Measurements from ENCODE around the gene SLC35E2B.
"Not testable (repeated sequence)": the region's sequence is repeated elsewhere in the genome, so short reads cannot be mapped to it uniquely, and the experiment has no call there.

Gene SLC35E2B

DNA sequence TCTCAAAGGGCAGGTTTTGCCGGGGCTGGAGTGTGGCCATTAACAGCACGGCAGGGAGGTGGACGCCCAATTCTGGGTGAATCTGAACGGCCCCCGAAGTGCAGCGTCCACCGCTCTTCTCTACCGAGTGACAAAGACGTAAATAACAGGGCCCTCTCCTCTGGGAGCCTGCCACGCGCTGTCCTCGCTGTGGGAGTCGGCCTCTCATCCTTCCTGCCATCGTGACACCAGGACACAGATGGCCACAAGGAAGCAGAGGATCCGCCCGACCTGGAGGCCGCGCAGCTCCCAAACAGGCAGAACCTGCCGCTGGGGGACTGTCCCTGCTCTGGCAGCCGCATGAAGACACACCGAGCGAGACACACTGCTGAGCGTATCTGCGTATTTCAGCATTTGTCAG is 21.7 kb downstream of the SLC35E2B start:
- Mint-ChIP-seq H3K27ac (no peak overlapping the region), H3K36me3 (peaks cover 81% of the 10 kb centered on the region), H3K4me1 (peaks cover 5% of the 10 kb centered on the region), H3K4me3 (no peak overlapping the region), H3K9me3 (no peaks in the 10 kb centered on the region)
- DNase-seq (ENCODE audit: low spot score in 2 of 2) (no peak), ATAC-seq (no peak)

DNA sequence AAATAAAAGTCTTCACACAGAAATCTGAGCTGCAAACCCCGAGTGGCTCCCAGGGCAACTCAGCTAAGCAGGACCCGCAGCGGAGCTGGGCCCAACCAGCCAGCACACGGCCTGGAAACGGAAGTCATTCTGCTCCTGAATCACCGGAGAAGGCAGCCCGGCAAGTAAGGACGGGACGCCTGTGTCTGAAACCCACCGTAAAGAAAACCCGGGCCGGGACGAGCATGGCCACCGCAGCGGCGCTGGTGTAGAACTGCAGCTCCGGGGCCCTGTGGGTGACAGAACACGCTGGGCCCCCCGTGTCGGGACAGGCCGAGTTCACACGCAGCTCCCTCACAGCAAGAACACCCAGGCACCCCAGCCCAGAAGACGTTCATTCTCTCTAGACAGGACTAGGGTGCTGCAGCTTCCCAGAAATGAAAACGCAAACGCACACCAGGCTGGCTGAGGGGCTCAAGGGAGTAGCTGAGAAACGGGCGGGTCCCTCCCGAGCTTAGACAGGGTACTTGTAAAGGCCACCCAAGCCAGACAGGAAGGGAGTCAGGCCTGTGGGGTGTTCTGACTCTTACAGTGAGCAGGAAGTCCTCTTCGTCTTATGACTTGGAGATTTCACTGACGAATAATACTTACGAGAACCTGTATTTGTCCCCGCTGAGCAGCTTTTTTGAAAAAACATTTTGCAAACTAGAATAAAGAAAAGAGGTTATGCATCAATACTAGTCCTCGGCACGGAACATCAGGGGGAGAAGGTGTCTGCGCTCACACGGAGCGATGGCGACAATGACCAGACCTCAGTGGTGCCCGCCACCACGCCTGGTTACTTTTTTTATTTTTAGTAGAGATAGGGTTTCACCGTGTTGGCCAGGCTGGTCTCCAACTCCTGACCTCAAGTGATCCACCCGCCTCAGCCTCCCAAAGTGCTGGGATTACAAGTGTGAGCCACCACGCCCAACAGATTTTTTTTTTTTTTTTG is 22.8 kb downstream of the SLC35E2B start:
- ATAC-seq (no peak), DNase-seq (ENCODE audit: low spot score in 2 of 2) (no peak)
- peaks cover 3% of the 10 kb centered on the region for H3K4me1 Mint-ChIP-seq
- no peak overlapping the region for H3K27ac Mint-ChIP-seq
- no peaks in the 10 kb centered on the region for H3K9me3 Mint-ChIP-seq
- H3K4me3 Mint-ChIP-seq = no peak overlapping the region
- peaks cover 87% of the 10 kb centered on the region for H3K36me3 Mint-ChIP-seq

DNA sequence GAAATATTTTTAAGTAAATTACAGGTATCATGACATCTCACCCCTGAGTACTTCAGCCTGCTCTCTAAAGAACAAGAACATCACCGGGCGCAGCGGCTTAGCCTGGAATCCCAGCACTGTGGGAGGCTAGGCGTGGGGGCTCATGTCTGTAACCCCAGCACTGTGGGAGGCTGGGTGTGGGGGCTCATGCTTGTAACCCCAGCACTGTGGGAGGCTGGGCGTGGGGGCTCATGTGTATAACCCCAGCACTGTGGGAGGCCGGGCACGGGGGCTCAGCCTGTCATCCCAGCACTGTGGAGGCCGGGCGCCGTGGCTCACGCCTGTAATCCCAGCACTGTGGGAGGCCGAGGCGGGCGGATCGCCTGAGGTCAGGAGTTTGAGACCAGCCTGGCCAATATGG is 26.1 kb downstream of the SLC35E2B start:
- no peaks in the 10 kb centered on the region for H3K9me3 Mint-ChIP-seq
- DNase-seq (ENCODE audit: low spot score in 2 of 2) (no peak), ATAC-seq (no peak)
- no peak overlapping the region for H3K27ac Mint-ChIP-seq
- H3K36me3 Mint-ChIP-seq = peaks cover 63% of the 10 kb centered on the region
- no peak overlapping the region for H3K4me3 Mint-ChIP-seq
- H3K4me1 Mint-ChIP-seq = no peaks in the 10 kb centered on the region

- H3K4me1 Mint-ChIP-seq = no peaks in the 10 kb centered on the region
- no peaks in the 10 kb centered on the region for H3K9me3 Mint-ChIP-seq
- no peak overlapping the region for H3K27ac Mint-ChIP-seq
- peaks cover 56% of the 10 kb centered on the region for H3K36me3 Mint-ChIP-seq
- no peak overlapping the region for H3K4me3 Mint-ChIP-seq
- ATAC-seq (peak; percentile 46), DNase-seq (ENCODE audit: low spot score in 2 of 2) (peak in 1 of 2 donors; percentile 27)
These were observed 26.8 kb downstream of the SLC35E2B start for GRCh38 chr1:1665815-1666251.

- Mint-ChIP-seq H3K9me3 (no peaks in the 10 kb centered on the region), H3K27ac (no peak overlapping the region), H3K4me3 (no peak overlapping the region), H3K36me3 (peaks cover 50% of the 10 kb centered on the region), H3K4me1 (no peaks in the 10 kb centered on the region)
- ATAC-seq = no peak
- no peak for DNase-seq (ENCODE audit: low spot score in 2 of 2)
These were observed 27.4 kb downstream of the SLC35E2B start for GRCh38 chr1:1664941-1665814.

- not testable (repeated sequence) for H3K9me3 Mint-ChIP-seq, ATAC-seq
These were observed 28.3 kb downstream of the SLC35E2B start for GRCh38 chr1:1664318-1664717.

DNA sequence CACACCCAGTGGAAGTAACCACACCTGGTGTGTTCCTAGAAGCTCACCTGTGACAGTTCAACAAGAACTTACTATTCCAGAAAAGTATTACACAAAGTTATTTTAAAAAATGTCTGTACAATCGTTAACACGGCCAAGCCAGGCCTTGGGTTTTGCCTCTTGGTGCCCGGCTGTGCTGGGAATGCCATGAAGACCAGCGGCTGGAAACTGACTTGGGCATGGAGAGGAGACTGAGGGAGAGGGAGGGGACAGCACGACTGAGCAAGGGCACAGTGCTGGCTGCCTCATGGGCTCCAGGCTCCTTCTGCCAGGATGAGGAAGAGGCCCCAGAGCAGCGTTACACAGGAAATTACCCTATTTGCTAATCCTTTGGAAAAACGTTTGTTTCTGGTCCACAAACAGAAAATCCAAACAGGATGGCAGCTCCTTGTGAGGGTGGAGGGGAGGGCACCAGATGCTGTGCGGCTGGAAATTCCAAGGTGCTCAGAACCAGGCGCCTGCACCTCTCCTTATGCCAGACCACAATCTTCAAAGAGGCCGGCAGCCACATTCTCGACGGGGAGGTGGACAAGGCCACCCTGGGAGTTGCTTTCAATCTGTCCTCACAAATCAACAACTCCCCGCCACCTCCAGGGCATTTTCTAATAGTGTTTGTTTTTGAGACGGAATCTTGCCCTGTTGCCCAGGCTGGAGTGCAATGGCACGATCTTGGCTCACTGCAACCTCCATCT is 29.6 kb downstream of the SLC35E2B start:
- not testable (repeated sequence) for H3K27ac Mint-ChIP-seq, H3K4me3 Mint-ChIP-seq

More at GRCh38 chr1:1664318-1664717, 28.3 kb downstream of the SLC35E2B start:
- not testable (repeated sequence) for H3K4me1 Mint-ChIP-seq; H3K4me3 Mint-ChIP-seq; DNase-seq (ENCODE audit: low spot score in 2 of 2); H3K27ac Mint-ChIP-seq
- peaks cover 42% of the 10 kb centered on the region for H3K36me3 Mint-ChIP-seq

GRCh38 chr1:1662392-1662791 is 30.2 kb downstream of the SLC35E2B start:
- not testable (repeated sequence) for H3K9me3 Mint-ChIP-seq; ATAC-seq; DNase-seq (ENCODE audit: low spot score in 2 of 2); H3K27ac Mint-ChIP-seq; H3K4me1 Mint-ChIP-seq; H3K4me3 Mint-ChIP-seq
- H3K36me3 Mint-ChIP-seq = peaks cover 32% of the 10 kb centered on the region

More for the DNA sequence above, 29.6 kb downstream of the SLC35E2B start:
- H3K9me3 Mint-ChIP-seq; H3K4me1 Mint-ChIP-seq; DNase-seq (ENCODE audit: low spot score in 2 of 2); ATAC-seq: not testable (repeated sequence)
- peaks cover 38% of the 10 kb centered on the region for H3K36me3 Mint-ChIP-seq

GRCh38 chr1:1658583-1659549 is 33.7 kb downstream of the SLC35E2B start, which contains the start of gene CDK11B:
TSS of gene CDK11B (minus strand) at chr1:1659004. CDS start at chr1:1657485, 1,519 bp downstream.
- peaks cover 43% of the 10 kb centered on the region for H3K36me3 Mint-ChIP-seq
- peak within 1 kb of the TSS; percentile 82 for H3K4me3 Mint-ChIP-seq
- peak within 1 kb of the TSS; percentile 98 for H3K27ac Mint-ChIP-seq
- not testable (repeated sequence) for H3K9me3 Mint-ChIP-seq, H3K4me1 Mint-ChIP-seq
- DNase-seq (ENCODE audit: low spot score in 2 of 2) = peak; percentile 92 to 97
- ATAC-seq = peak; percentile 98

- H3K9me3 Mint-ChIP-seq = not testable (repeated sequence)
These were observed 44.3 kb downstream of the SLC35E2B start for GRCh38 chr1:1648265-1648664.

GRCh38 chr1:1647567-1648241 is 44.9 kb downstream of the SLC35E2B start:
- H3K36me3 Mint-ChIP-seq = peaks cover 73% of the 10 kb centered on the region
- not testable (repeated sequence) for DNase-seq (ENCODE audit: low spot score in 2 of 2); H3K4me3 Mint-ChIP-seq; H3K9me3 Mint-ChIP-seq; ATAC-seq; H3K4me1 Mint-ChIP-seq
- H3K27ac Mint-ChIP-seq = peak overlapping the region; percentile 70

More at GRCh38 chr1:1648265-1648664, 44.3 kb downstream of the SLC35E2B start:
- ATAC-seq; H3K4me1 Mint-ChIP-seq; DNase-seq (ENCODE audit: low spot score in 2 of 2); H3K4me3 Mint-ChIP-seq: not testable (repeated sequence)
- Mint-ChIP-seq H3K27ac (peak overlapping the region; percentile 70), H3K36me3 (peaks cover 79% of the 10 kb centered on the region)

DNA sequence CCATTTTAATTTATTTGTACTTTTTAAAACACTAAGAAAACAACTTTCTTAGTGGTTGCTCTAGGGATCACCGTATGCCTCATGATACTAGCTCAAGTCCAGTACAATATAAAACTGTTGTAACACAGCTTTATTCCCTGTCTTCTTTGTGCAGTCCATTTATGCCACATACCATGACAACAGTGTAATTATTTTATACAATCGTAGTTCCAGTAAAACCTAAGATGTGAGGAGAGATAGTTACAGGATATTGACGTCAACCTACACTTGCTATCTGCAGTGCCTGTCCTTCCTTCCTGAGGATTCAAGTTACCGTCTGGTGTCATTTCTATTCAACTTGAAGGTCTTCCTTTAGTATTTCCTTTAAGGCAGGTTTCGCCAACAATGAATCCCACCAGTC is 46.3 kb downstream of the SLC35E2B start:
- not testable (repeated sequence) for H3K9me3 Mint-ChIP-seq; H3K4me1 Mint-ChIP-seq; H3K4me3 Mint-ChIP-seq; H3K27ac Mint-ChIP-seq; ATAC-seq; DNase-seq (ENCODE audit: low spot score in 2 of 2)
- peaks cover 59% of the 10 kb centered on the region for H3K36me3 Mint-ChIP-seq

DNA sequence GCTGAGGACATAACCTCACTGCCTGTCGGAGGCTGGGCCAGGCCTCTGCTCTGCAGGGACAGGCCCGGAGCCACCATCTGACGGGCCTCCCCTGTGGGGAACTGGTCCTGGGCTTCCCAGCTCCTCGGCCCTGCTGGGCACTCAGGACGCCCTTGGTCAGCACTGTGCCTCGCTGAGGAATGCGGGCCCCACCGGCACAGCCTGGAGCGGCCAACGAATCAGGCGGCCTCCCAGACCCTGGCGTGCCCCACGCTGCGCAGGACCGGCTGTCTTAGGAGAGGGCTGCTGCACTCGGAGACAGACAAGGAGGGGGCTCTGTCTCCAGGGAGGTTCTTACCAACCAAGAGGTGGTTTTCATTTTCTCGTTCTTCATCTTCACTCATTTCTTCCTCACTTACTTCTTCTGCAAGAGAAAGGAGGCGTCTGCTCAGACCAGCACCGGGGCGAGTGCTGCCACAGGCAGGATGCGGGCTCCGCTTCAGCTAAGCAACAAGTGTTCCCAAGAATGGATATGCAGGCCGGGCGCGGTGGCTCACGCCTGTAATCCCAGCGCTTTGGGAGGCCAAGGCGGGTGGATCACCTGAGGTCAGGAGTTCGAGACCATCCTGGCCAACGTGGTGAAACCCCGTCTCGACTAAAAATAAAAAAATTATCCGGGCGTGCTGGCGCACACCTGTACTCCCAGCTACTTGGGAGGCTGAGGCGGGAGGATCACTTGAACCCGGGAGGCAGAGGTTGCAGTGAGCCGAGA is 51.7 kb downstream of the SLC35E2B start:
- H3K27ac Mint-ChIP-seq; ATAC-seq; H3K9me3 Mint-ChIP-seq; H3K4me1 Mint-ChIP-seq; DNase-seq (ENCODE audit: low spot score in 2 of 2); H3K4me3 Mint-ChIP-seq: not testable (repeated sequence)
- H3K36me3 Mint-ChIP-seq = peaks cover 26% of the 10 kb centered on the region
